GM10266 (cell line): Measurements from ENCODE around the gene ZSWIM4.
"Not testable (repeated sequence)": the region's sequence is repeated elsewhere in the genome, so short reads cannot be mapped to it uniquely, and the experiment has no call there.

Experiments used
- DNase-seq: peaks from one replicate; pipeline ENCODE4 v3.0.0; 2012; ENCODE audit errors: extremely low spot score
- CTCF ChIP-seq: IDR thresholded peaks from 2 replicates; pipeline ENCODE4 v1.5.1; 2012; ENCODE audit warnings: mild to moderate bottlenecking, low read depth; ENCODE audit not compliant: control insufficient read depth, insufficient read depth; ENCODE audit errors: missing control alignments

The ZSWIM4 gene

DNA sequence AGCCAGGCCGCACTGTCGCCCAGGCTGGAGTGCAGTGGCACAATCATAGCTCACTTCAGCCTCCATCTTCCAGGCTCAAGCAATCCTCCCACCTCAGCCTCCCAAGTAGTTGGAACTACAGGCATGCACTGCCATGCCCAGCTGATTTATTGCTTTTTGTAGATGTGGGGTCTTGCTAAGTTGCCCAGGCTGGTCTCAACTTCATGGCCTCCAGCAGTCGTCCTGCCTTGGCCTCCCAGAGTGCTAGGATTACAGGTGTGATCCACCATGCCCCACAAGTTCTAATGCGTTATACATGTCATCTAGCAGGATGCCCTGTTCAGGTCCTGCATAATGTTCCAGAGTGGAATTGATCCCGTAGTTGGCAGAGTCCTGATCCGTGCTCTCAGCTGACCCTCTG is 16.4 kb upstream of the ZSWIM4 start:
- no peak for TF ChIP-seq CTCF
- DNase-seq = no peak

GRCh38 chr19:13779794-13780193 is 15.4 kb upstream of the ZSWIM4 start:
- DNase-seq = not testable (repeated sequence)

DNA sequence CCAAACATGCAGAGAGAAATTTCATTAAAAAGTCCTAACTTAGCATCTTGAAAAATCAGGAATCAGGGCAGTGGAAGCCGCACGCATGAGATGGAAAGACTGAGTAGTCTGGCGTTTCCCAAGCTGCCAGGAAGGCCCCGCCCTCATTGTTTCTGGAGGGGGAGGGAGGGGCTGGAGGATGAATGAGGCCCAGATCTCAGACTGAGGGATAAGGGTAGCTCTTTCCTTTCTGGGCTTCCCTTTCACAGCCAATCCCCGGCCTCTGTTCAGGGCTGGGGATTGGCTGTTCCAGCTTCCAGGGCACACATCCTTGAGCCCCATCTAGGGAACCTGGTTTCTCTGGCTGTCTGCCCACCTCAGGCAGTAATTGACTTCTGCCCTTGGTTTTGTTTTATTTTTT is 13.7 kb upstream of the ZSWIM4 start:
- TF ChIP-seq CTCF = no peak
- DNase-seq = no peak

DNA sequence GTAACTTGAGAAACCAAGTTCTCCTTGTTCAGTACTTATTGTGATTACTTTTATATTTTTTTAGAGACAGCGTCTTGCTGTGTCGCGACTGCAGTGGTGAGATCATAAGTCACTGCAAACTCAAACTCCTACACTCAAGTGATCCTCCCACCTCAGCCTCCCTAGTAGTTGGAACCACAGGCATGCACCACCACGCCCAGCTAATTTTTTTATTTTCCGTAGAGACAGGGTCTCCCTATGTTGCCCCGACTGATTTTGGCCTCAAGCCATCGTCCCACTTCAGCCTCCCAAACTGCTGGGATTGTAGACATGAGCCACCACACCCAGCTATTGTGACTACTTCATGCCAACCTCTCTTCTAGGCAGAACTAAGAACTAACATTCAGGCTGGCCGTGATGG is 12.7 kb upstream of the ZSWIM4 start:
- no peak for DNase-seq
- TF ChIP-seq CTCF = no peak

DNA sequence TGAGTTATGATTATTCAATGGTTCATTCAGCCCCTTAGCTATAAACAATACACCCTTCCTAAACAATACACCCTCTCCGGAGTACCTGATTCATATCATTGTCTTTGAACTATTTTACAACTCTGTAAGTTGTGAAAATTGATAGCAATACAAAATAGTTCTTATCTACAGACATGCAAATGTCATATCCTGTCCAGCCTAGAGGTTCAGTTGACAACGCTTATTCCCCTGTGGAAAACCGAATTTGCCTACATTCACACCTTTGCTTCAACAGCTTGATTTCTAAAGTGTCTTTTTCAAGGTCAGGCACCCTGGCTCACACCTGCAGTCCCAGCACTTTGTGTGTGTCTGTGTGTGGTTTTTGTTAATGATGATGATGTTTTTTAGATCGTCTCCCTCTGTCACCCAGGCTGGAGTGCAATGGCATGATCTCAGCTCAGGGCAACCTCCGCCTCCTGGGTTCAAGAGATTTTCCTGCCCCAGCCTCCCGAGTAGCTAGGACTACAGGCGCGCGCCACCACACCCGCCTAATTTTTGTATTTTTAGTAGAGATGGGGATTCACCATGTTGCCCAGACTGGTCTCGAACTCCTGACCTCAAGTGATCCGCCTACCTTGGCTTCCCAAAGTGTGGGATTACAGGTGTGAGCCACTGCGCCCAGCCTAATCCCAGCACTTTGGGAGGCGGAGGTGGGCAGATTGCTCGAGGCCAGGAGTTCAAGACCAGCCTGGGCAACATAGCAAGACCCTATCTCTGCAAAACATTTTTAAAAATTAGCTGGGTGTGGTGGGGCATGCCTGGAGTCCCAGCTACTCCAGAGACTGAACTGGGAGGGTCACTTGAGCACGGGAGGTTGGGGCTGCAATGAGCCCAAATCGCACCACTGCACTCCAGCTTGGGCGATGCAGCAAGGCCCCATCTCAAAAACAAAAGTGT is 11.4 kb upstream of the ZSWIM4 start:
- no peak for DNase-seq
- TF ChIP-seq CTCF = no peak

DNA sequence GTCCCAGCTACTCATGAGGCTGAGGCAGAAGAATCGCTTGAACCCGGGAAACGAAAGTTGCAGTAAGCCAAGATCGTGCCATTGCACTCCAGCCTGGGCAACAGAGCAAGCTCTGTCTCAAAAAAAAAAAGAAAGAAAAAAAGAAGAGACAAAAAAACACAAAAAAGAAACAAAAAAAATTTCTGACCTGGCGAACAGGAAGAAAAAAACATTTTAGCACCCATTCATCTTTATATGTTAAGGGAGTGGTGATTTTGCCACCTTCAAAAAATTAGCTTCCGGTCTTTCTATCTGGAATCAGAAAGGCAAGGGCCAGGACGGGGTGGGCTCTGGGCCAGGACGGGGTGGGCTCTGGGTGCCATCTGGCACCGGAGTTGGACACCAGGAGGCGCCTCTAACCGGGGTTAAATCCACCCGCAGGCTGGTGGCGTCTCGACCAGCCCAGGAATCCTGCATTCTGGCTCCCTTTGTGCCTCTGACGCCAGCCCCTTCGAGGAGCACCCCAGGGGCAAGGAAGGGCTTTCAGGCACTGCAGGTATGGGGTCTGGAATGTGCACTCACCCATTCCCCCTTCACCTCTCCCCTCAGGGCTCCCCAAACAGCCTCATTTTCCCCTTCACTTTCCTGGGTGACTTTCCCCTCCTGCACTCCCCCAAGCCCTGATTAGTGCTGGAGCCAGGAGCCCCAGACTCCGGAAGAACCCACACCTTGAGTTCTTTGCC is 10.4 kb upstream of the ZSWIM4 start:
- TF ChIP-seq CTCF = peak; percentile 57
- DNase-seq = peak; percentile 48

- no peak for DNase-seq
- TF ChIP-seq CTCF = no peak
Observed at GRCh38 chr19:13788991-13789390, 6.3 kb upstream of the ZSWIM4 start.
